ENCODE results near the gene TRIM62.

Gene TRIM62

DNA sequence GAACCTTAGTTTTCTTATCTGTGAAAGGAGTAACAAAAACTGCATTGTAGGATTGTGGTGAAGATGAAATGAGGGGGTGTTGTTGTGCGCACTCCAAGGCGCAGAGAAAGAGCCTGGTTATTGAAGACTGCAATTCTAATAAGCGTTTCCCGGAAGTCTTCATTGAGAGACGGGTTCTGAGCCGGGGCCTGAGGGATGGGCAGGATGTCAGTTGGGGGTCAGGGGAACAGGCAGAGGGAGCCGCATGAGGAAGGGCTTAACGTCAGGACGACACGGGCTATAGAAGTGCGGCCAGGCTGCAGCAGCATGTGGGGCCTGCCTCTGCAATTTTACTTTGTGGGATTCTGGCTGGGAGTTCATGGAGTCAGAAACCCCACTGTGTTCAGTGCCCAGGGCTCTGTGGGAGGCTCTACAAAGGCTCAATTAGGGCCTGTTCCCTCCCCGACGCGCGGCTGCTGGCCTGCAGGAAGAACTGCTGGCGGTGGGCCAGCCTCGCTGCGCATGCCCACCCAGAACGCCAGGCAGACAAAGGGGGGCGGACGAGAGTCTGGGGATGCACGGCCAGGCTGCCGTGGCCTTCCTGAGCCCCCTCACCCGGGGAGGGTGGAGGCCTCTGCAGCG is 20.7 kb downstream of the TRIM62 start:
- no peak for DNase-seq (ENCODE audit: low read depth in 2 of 2)

DNA sequence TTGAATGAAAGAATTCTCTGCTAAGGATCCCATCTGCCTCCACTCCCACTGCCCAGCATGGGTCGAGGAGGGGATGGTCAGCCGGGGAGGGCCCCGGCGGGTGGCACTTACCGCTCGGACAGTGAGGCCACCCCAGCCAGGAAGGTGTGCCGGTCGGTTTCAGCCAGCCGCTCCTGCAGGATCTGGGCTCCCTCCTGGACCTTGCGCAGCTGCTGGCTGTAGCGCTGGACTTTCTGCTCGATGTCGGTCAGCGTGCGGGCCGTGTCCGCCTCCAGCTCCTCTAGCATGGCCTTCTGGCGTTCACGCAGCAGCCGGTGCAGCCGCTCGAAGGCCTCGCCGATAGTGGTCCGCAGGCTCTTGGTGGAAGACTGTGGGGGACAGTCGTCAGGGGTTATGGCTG is 22.3 kb downstream of the TRIM62 start:
- DNase-seq (ENCODE audit: low read depth in 2 of 2), result no peak

DNA sequence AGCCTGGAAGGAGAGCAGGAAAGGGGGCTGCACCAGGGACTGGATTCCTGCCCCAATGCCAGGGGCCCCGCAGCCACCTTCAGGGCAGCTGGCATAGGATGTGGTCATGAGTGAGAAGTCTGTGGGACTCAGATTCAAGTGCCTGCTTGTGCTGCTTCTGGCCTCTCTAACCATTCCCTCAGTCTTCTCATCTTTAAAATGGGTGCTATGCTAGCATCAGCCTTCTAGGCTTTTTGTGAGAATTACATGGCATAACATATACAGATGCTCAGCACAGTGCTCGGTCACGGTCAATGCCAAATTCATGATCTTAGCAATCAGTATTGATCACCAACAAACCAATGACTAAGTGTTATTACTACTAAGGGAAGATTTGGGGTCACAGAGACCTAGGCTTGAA is 23.5 kb downstream of the TRIM62 start:
- no peak for DNase-seq (ENCODE audit: low read depth in 2 of 2)

DNA sequence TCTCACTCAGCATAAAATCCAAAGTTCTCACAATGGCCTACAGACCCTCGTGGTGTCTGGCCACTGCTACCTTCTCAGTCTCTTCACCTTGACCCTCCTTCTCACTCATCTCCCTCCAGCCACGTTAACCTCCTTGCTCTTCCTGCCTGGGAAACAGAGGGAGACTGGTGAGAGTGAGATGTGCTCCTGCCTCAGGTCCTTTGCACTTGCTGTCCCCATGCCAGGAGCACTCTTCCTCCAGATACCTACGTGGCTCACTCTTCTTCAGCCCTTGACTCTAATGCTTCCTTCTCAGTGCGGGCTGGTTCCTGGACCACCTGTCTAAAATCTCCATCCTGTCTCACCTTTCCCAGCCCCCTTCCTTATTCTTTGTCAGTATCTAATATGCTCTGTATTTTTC is 24.7 kb downstream of the TRIM62 start:
- no peak for DNase-seq (ENCODE audit: low read depth in 2 of 2)

DNA sequence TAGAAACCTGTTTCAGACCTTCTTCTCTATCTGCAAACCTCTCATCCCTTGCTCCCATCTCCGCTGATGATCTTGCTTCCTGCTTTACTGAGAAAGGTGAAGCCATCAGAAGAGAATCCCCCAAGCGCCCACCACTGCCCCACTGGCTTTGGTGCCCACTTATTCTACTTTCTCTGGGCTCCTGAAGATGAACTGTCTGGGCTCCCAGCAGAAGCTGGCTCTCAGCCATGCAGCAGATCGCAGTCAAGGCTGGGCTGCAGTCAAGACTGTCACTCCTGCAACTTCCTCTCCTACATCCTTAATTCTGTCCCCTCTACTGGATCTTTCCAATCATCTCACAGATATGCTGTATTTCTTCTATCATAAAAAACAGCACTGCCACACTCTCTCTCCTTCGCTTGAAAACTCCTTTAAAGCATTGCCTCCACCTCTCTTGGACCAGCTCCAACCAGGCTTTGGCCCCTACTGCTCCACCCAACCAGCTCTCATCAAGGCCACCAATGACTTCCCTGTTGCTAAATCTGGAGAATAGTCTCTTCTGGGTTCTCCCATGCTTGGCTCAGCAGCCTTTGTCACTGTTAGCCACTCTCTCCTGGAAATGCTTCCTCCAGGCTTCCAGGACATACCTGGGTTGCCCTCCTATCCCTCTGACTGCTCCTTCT is 25.8 kb downstream of the TRIM62 start:
- no peak for DNase-seq (ENCODE audit: low read depth in 2 of 2)

DNA sequence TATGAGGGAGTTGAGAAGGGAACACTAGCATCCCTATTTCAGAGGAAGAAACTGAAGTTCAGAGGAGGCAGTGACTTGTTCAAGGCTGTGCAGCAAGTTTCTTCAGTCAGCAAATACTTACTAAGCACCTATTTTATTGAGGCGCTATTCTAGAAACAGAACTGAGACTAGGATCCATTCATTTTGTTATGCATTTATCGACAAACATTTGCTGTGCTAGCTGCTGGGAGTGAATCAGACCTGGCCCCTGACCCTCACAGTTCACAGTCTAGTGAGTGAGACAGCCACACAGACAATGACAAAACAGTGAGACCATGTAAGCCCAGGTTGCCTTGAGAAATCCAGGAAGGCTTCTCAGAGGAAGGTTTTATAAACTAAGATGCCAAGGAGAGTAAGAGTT is 28.2 kb downstream of the TRIM62 start:
- DNase-seq (ENCODE audit: low read depth in 2 of 2), result no peak

DNA sequence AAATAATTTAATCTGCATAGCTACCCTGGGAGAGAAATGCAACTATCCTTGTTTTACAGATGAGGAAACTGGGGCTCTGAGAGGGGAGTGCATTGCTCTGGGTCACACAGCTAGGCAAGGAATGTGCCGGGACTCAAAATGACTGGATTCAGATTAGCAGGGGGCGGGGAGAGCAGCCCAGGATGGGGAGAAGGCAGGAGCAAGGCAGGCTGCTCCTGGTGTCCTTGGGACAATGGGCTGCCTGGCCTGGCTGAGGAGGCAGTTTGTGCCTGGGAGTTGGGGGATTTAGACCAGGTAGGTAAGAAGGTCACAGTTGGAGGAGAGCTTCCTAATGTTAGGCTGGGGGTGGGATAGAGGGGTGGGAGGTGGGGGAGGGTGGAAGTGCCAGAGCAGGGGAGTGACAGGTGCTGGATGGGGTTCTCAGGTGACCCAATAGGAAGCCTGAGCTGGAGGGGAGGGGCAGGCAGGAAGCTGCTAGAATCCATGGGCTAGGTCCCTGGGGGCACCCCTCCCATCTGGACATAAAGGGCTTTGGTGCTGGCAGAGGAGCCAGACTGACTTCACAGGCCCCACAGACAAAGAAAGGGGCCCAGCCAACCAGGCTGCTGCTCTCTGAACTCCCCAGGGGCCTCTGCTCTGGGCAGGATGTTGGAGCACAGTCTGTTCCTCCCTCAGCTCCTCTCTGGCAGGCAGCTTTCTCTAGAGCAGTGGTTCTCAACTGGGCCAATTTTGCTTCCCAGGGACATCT is 29.0 kb downstream of the TRIM62 start:
- no peak for DNase-seq (ENCODE audit: low read depth in 2 of 2)

DNA sequence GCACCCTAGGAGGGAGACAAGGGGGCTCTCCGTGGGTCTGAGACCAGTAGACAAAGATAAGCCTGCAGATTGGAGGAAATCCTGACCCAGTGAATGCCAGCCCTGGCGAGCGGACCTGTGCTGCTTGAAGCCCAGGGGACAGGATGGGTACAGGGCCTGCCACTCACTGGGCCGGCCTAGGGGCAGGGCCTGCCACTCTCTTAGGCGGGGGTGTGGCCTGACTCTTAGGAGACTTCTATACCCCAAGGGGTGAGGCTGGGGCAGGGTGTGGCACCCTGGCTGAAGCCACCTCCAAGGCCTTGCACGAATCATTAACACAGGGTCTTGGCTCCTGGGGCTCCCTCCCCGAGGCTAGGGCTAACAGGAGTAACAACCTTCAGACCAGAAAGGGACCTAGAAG is 30.7 kb downstream of the TRIM62 start:
- no peak for DNase-seq (ENCODE audit: low read depth in 2 of 2)

DNA sequence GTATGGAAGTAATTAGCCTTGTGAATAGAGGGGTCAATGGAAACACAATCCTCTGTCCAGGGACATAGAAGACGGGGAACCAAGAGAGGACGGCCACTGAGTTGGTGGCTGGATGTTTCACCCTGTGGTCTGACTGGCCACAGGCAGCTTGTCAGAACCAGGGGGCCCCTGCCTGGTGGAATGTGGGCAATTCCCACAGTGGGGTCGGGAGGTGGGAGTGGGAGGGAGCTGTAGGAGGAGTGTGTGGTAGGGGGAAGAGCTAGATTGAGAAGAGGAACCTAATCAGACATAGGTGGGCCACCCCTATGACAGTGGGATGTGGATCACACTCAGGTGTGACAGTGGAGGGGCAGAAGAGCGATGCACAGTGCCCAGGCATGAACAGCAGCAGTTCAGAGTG is 31.3 kb downstream of the TRIM62 start:
- DNase-seq (ENCODE audit: low read depth in 2 of 2), result no peak

DNA sequence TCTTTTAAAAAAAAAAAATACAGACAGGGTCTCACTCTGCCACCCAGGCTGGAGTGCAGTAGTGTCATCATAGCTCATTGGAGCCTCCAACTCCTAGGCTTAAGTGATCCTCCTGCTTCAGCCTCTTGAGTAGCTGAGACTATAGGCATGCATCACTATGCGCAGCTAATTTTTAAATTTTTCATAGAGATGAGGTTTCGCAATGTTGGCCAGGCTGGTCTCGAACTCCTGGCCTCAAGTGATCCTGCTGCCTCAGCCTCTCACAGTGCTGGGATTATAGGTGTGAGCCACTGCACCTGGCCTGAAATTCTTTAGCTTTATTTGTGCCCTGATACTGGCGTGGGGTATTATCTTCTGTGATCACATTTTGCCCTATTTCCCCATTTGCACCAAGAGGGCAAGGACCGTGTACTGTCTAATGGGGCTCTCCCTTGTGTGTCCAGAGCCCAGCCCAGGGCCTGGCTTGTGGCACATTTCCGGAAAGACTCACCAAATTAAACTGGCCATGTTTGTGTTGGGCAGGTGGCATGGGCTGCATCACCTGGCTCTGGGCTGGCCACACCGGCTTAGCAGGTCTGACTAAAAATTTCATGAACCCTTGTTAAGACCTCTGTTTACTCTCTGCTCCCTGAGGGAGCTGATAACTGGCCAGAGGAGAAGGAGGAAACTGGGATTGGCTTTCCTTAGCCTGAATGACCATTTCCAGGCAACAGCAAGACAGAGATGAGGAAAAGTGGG is 32.2 kb downstream of the TRIM62 start:
- DNase-seq (ENCODE audit: low read depth in 2 of 2), result no peak

DNA sequence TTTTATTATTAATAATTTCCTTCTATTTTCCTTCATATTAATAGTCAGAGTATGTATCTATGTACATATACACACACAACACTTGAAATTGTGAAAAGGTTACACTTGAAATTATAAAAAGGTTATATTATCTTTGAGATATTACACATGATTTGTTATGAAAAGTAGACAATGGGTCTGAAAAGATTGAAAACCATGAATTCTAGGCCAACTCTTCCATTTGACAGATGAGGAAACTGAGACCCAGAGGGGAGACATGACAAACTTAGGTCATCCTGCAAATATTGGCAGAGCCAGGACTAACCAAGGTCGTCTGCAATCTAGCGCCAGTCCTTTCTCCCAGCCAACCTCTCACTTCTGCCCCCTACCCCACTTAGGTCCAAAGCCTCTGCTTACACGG is 33.2 kb downstream of the TRIM62 start:
- no peak for DNase-seq (ENCODE audit: low read depth in 2 of 2)

DNA sequence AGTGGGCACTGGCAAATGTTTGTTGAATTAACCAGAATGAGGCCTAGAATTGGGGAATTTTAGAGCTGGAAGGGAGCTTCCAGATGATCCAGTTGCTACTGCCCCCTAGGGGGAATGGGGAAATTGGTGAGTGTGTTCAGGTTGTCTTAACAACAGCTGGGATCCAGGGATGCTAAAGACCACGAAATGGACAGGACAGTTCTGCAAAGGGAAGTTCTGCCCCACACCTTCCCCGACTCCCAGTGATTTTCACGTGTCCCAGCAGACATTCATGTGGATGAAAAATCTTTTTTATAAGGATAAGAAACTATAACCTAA is 33.9 kb downstream of the TRIM62 start:
- DNase-seq (ENCODE audit: low read depth in 2 of 2), result no peak

DNA sequence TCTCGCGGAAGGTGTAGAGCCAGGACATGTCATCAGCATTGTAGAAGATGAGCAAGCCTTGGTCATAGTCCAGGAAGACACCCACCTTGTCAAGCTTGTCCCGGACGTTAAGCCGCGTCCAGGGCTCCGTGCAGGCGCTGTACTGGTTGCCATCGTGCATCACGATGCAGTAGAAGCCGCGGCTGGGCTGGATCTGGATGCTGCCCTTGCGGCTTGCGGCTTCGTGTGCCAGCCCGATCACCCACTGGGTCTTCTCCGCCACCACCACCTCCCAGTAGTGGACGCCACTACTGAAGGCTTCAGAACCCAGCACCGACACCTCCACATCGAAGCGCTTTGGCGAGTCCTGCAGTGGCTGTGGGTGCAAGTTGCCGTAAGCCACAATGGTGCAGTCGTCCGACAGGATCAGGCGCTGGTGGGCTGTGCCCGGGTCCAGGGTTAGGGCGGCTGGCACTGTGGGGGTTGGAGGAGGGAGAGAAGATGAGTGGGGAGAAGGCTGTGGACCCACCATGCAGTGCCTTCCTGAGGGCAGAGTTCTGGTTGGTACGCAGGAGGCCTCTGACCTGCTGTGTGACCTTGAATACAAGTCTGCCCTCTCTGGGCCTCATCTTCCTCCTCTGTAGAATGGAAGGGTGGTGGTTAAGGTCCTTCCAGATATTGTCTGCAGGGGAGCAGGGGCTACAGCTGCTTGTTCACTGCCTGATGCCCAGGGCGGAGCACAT is 34.4 kb downstream of the TRIM62 start:
- no peak for DNase-seq (ENCODE audit: low read depth in 2 of 2)

DNA sequence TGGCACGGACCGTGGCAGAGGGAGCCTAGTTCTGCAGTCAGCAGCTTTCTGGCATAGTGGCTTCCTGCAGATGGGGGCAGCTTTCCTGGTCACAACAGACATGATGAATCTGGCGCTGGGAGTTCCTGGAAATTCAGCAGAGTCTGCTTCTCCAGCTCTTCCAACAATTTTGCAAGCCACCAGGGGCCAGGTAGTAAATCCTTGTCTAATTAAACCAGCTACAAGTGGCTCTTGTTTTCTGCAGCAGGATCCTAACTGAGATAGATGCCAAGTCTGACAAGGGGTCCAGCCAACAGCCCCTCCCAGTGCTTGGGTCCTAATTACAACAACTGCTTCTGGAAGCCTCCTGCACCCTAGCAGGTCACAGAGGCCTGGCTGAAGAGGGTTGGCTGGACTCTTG is 35.8 kb downstream of the TRIM62 start:
- DNase-seq (ENCODE audit: low read depth in 2 of 2), result no peak

DNA sequence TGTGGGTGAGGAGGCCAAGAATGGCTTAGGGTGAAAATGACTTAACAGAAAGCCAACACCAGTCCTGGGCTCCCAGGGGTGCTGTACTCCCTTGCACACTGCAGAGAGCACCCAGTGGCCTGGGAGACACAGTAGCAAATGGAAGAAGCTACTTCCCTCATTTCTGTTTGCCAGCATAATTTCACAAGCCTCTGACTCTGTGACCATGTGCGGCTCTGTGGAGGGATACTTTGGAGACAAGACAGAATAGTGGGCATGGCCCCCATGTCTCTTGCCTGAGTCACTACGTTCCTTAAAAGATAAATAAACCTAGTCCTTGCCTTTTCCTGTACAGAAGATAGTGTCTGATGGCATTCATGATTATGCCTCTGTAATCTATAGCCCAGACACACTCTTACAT is 38.1 kb downstream of the TRIM62 start:
- DNase-seq (ENCODE audit: low read depth in 2 of 2), result no peak

DNA sequence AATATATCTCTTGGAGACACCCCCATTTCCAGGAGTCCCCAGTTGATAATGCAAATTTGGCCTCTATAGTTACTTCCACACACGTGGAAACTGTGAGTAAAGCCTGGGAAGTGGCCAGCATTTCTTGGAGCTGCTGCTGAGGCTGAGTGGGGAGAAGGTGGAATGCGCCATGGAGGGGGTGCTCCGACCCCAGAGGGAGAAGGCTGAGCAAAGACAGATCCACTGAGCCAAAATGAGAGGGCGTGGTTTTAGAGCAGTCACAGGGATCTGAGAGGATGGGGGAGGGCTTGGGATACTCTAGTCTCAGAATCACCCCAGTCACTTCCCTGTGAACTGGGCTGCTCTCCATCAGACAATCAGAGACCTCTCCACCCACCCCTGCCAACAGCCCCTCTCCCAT is 38.7 kb downstream of the TRIM62 start:
- DNase-seq (ENCODE audit: low read depth in 2 of 2), result no peak

DNA sequence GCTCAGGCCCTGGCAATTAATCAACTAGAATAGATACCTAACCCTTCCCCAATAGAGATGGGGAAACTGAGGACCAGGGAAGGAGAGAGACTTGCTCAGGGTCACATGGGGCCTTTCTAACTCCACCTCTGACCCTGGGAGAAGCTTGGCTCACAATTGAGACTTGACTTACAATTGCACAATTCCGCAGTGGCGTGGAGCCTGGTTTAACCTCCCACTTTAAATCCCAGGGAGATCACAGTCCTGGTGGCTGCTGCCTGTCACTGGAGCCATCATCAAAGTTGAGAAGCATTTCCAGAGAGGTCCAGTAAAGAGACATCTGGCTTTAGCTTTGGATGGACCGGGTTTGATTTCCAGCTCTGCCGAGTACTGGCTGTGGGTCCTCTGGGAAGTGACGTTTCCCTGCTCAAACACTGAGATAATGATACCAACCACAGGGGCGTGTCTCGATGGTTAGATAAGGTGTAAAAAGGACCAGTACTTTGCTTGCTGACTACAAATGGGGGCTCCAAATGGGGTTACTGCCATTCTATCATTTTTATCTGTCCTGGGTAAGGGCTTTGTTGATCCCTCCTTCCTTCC is 39.3 kb downstream of the TRIM62 start:
- DNase-seq (ENCODE audit: low read depth in 2 of 2), result no peak

DNA sequence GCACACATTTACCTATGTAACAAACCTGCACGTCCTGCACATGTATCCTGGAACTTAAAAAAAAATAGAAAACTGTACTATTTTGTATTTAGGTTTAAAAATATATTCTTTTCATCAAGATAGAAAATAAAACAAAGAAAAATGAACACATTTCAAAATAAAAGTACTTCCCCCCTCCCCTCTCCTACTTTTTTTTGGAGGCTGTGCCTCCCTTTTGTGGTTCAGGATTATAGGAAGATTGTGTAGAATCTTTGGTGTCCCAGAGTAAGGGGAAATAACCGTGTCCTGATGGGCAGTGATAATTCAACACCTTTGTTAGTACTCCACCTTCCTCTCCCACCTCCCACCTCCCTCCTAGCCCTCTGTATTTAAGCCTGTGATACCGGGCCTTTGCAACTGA is 40.1 kb downstream of the TRIM62 start:
- DNase-seq (ENCODE audit: low read depth in 2 of 2), result no peak

DNA sequence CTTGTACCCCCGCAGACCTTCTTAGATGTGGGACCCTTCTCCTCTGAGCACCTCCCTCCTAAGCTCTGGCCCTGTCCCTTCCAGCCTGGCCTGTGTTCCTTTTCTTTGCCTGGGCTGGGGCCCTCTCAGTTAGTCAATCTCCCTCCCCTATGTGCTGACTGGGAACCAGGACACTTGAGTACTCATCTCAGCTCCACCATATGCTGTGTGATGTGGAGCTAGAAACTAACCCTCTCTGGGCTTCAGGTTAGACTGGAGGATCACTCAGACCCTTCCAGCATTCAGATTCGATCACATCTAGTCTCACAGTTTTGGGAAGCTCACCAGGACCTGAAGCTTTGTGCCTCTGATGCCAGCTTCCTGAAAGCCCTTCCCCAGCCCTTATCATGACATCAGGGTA is 40.6 kb downstream of the TRIM62 start:
- no peak for DNase-seq (ENCODE audit: low read depth in 2 of 2)

DNA sequence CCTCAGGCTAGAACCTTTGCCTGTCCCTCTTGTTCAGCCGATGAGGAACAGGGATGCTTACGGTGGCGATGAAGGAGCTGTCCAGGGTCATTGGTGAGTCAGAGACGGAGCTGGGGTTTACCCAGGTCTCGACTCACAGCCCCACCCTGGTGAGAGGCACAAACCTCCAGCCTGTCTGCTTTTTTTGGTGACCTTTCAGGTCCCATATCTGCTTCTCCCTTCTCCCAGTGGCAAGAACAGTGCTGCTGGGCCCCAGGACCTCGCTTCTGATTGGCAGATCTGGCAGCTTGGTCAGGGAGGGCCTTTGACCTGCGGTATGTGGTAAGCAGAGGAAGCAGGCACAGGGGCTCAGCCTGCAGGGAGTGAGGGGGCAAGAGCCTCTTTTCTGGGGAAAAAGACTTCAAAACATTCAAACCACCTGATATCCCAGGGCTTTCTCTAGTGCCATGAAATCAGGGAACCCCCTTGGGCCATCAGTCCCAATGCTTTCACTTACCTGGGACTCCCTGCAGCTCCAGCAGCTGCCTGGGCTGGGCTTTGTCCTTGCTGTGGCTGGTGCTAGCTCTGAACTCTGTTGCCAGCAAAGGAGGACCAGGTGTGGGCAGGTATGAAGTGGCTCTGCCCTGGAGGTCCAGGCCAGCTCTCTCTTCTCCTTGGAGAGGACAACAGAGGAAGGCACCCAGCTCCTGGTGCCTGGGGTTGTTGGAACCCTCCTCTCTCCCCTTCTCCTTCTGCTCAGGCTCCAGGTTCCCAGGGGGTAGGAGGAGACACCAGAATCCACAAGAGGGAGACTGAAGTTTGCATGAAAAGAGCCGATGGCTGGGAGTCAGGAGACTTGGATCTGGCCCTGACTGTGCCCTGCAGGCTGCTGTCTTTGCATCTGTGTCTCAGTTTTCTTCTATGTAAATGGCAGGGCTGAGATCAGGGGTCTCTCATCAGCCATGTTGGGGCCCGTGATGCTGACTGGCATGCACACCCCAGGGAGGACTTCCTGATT is 41.4 kb downstream of the TRIM62 start:
- no peak for DNase-seq (ENCODE audit: low read depth in 2 of 2)

DNA sequence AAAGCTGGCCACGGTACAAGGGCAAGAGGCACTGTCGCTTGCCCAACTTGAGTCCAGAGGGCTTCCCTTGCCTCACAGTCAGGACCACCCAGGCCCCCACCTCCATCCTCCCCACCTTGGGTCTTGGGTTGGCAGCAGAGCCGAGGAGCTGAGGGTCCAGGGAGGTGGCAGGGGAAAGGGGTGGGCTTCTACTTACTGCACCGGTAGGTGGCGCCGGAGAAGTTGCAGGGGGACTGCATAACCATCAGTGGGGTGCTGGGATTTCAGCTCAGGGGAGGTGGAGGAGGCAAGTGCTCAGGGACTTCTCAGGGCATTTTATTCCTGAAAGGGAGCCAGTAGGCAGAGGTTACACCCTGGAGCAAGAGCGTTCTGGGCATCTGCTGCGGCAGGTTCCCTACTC is 44.0 kb downstream of the TRIM62 start:
- DNase-seq (ENCODE audit: low read depth in 2 of 2), result no peak
